GM12873 (cell line): ENCODE data around the gene CARTPT.

Experiments used
- CTCF ChIP-seq: IDR thresholded peaks from 2 replicates; pipeline ENCODE4 v1.5.1; 2012; ENCODE audit warnings: low read depth, mild to moderate bottlenecking, moderate library complexity, low read length, control low read depth; ENCODE audit not compliant: insufficient read depth; ENCODE audit errors: missing control alignments

CARTPT gene

GRCh38 chr5:71719063-71719964 lies at the start of gene CARTPT:
TSS of gene CARTPT (plus strand) at chr5:71719275. CDS start at chr5:71719294, 19 bp downstream.
- no peak for TF ChIP-seq CTCF

GRCh38 chr5:71677977-71678376 lies 41.1 kb upstream of the CARTPT start:
- TF ChIP-seq CTCF = no peak

- TF ChIP-seq CTCF = no peak
Measured at GRCh38 chr5:71679714-71680113, 39.4 kb upstream of the CARTPT start.

GRCh38 chr5:71680510-71680909 lies 38.6 kb upstream of the CARTPT start:
- no peak for TF ChIP-seq CTCF

GRCh38 chr5:71681296-71681695 lies 37.8 kb upstream of the CARTPT start:
- TF ChIP-seq CTCF = no peak

- no peak for TF ChIP-seq CTCF
Measured at GRCh38 chr5:71684309-71684708, 34.8 kb upstream of the CARTPT start.

- no peak for TF ChIP-seq CTCF
Measured at GRCh38 chr5:71693828-71694427, 25.1 kb upstream of the CARTPT start.
